Left kidney (tissue), 2 donors: ENCODE data around the gene METTL2B. TPM values are rescaled to one million over a fixed set of nuclear protein-coding genes. Genes with fewer than 3 reads are reported as not detected.
A peak's percentile ranks its signal among the peaks of the same experiment; 100 is the strongest.
"Not testable (repeated sequence)": the region's sequence is repeated elsewhere in the genome, so short reads cannot be mapped to it uniquely, and the experiment has no call there.

Experiments used
- DNase-seq: peaks from one replicate; pipeline ENCODE4 v3.0.0-alpha.2; 2013
- polyA plus RNA-seq: library from polyadenylated mRNA; unstranded; fragments of 120-200 nt; gene quantifications from one replicate; pipeline ENCODE4 v1.2.1, GENCODE V29; 2013; ENCODE audit not compliant: insufficient read length

The METTL2B gene
- polyA plus RNA-seq, 1 donor: 40.5 TPM

GRCh38 chr7:128454808-128455542, 21.6 kb upstream of the METTL2B start:
- no peak for DNase-seq

GRCh38 chr7:128455543-128456254, 20.8 kb upstream of the METTL2B start, which contains the start of gene HILPDA:
Gene HILPDA (plus strand): TSS chr7:128455878. CDS start chr7:128457269, 1,391 bp downstream.
- DNase-seq: peak; percentile 85

GRCh38 chr7:128456255-128456725, 20.3 kb upstream of the METTL2B start:
- DNase-seq: peak; percentile 15

GRCh38 chr7:128457385-128457784, 19.2 kb upstream of the METTL2B start:
- DNase-seq: not testable (repeated sequence)

GRCh38 chr7:128458956-128459355, 17.6 kb upstream of the METTL2B start:
- no peak for DNase-seq

- DNase-seq: peak; percentile 60
These were observed 17.1 kb upstream of the METTL2B start for GRCh38 chr7:128459394-128459878.

- no peak for DNase-seq
These were observed 14.1 kb upstream of the METTL2B start for GRCh38 chr7:128462460-128462859.

GRCh38 chr7:128463345-128463744, 13.2 kb upstream of the METTL2B start:
- DNase-seq: not testable (repeated sequence)

- DNase-seq: not testable (repeated sequence)
These were observed 12.6 kb upstream of the METTL2B start for GRCh38 chr7:128463933-128464332.

- DNase-seq: not testable (repeated sequence)
These were observed 9.7 kb upstream of the METTL2B start for GRCh38 chr7:128466871-128467270.

GRCh38 chr7:128477336-128477690, 765 bp downstream of the METTL2B start:
- not testable (repeated sequence) for DNase-seq

GRCh38 chr7:128479082-128479481, 2.5 kb downstream of the METTL2B start:
- DNase-seq: not testable (repeated sequence)

- not testable (repeated sequence) for DNase-seq
These were observed 11.6 kb downstream of the METTL2B start for GRCh38 chr7:128488134-128488533.

- no peak for DNase-seq
These were observed 20.9 kb downstream of the METTL2B start for GRCh38 chr7:128497405-128497804.

GRCh38 chr7:128505416-128505815, 28.9 kb downstream of the METTL2B start:
- not testable (repeated sequence) for DNase-seq

GRCh38 chr7:128506819-128507218, 30.3 kb downstream of the METTL2B start:
- not testable (repeated sequence) for DNase-seq

- not testable (repeated sequence) for DNase-seq
These were observed 30.9 kb downstream of the METTL2B start for GRCh38 chr7:128507321-128507993.

GRCh38 chr7:128511692-128512091, 35.1 kb downstream of the METTL2B start:
- DNase-seq: not testable (repeated sequence)

GRCh38 chr7:128515232-128515631, 38.7 kb downstream of the METTL2B start:
- DNase-seq: not testable (repeated sequence)

- DNase-seq: not testable (repeated sequence)
These were observed 40.5 kb downstream of the METTL2B start for GRCh38 chr7:128517023-128517422.

GRCh38 chr7:128523226-128523931, 46.8 kb downstream of the METTL2B start:
- peak; percentile 20 for DNase-seq
